ENCODE data around the gene NEUROD1. TPM values are rescaled to one million over a fixed set of nuclear protein-coding genes. Genes with fewer than 3 reads are reported as not detected.

The NEUROD1 gene
- total and polyA plus RNA-seq, 9 of the 15 experiments (the other 6 are each of a cell fraction or from before 2014, with no cell fraction given) = not detected

DNA sequence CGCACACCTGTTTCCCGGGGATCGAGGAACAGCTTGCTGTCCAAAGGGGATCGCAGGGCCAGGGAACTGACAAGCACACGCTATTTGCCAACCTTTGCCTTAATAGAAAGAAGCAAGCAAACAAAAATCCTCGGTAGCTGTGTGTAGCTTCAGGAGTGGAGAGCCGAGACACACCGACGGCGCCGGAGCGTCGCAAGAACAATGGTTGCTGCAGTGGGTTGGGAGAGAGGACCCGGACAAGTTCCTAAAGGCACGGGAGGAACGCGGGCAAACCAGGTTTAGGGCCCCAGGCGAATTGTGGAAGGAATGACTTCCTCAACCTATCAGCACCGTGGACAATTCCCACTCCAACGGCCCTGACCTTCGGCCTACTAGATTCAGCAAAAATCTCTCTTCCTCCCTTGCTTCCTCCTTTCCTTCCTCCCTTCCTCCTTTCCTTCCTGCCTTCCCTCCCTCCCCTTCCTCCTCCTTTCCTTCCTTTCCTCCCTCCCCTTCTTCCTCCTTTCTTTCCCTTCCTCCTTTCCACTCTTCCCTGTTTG, 4.9 kb upstream of the NEUROD1 start (continued):
- TF ChIP-seq, protein P1, sequence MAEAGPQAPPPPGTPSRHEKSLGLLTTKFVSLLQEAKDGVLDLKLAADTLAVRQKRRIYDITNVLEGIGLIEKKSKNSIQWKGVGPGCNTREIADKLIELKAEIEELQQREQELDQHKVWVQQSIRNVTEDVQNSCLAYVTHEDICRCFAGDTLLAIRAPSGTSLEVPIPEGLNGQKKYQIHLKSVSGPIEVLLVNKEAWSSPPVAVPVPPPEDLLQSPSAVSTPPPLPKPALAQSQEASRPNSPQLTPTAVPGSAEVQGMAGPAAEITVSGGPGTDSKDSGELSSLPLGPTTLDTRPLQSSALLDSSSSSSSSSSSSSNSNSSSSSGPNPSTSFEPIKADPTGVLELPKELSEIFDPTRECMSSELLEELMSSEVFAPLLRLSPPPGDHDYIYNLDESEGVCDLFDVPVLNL (CRISPR knock-in tag; IDR thresholded peaks at IDR 0.05; ENCODE audit: low read depth) = no peak
- no peak for TF ChIP-seq ZNF324 (CRISPR knock-in tag; IDR thresholded peaks at IDR 0.05)
- TF ChIP-seq CBX2 (IDR thresholded peaks at IDR 0.05; ENCODE audit: insufficient read depth, low read length, poor library complexity, severe bottlenecking) = no peak
- TF ChIP-seq ELF4 (CRISPR knock-in tag; IDR thresholded peaks at IDR 0.05) = peak; percentile 73; the same call in 1 of the 2 replicates
- TF ChIP-seq, protein P2, sequence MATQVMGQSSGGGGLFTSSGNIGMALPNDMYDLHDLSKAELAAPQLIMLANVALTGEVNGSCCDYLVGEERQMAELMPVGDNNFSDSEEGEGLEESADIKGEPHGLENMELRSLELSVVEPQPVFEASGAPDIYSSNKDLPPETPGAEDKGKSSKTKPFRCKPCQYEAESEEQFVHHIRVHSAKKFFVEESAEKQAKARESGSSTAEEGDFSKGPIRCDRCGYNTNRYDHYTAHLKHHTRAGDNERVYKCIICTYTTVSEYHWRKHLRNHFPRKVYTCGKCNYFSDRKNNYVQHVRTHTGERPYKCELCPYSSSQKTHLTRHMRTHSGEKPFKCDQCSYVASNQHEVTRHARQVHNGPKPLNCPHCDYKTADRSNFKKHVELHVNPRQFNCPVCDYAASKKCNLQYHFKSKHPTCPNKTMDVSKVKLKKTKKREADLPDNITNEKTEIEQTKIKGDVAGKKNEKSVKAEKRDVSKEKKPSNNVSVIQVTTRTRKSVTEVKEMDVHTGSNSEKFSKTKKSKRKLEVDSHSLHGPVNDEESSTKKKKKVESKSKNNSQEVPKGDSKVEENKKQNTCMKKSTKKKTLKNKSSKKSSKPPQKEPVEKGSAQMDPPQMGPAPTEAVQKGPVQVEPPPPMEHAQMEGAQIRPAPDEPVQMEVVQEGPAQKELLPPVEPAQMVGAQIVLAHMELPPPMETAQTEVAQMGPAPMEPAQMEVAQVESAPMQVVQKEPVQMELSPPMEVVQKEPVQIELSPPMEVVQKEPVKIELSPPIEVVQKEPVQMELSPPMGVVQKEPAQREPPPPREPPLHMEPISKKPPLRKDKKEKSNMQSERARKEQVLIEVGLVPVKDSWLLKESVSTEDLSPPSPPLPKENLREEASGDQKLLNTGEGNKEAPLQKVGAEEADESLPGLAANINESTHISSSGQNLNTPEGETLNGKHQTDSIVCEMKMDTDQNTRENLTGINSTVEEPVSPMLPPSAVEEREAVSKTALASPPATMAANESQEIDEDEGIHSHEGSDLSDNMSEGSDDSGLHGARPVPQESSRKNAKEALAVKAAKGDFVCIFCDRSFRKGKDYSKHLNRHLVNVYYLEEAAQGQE (IDR thresholded peaks at IDR 0.05; ENCODE audit: borderline replicate concordance) = peak; percentile 88
- TF ChIP-seq, protein P2 (CRISPR knock-in tag; IDR thresholded peaks at IDR 0.05; ENCODE audit: low read depth) = peak; percentile 83; the same call in 1 of the 2 replicates
- TF ChIP-seq ZNF507 (tag; conservative IDR thresholded peaks at IDR 0.05) = no peak
- TF ChIP-seq PPARD (CRISPR knock-in tag; IDR thresholded peaks at IDR 0.05) = no peak
- TF ChIP-seq ZNF24 (IDR thresholded peaks at IDR 0.05) = no peak
